Activated CD4-positive, alpha-beta T cell treated with anti-CD3 and anti-CD28 coated beads for 1 hour (primary cell): ENCODE results near the gene SLC16A1.
A peak's percentile ranks its signal among the peaks of the same experiment; 100 is the strongest.
"Not testable (repeated sequence)": the region's sequence is repeated elsewhere in the genome, so short reads cannot be mapped to it uniquely, and the experiment has no call there.

Experiments
- DNase-seq: peaks from one replicate; pipeline ENCODE4 v3.0.0-alpha.2; 2020

Gene SLC16A1

DNA sequence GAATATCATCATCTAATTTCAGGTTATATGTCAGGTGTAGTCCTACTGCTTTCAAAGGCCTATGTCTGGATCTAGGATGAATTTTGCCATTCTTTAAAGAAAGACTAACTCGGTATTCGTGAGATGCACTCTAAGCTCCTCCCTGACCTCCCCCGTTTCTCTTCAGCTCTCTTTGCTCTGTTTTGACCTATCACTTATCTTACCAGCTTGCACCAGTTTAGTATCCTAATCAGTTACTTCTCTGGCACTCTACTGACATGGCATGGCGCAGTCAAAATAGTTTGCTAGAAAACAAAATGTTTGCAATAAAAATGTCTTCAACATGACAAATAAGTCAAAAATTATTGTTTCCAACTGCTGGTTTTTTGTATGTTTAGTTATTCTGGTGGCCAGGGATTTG, 8.4 kb upstream of the SLC16A1 start:
- no peak for DNase-seq

- DNase-seq: no peak
These were observed 5.1 kb upstream of the SLC16A1 start for GRCh38 chr1:112961072-112961471.

GRCh38 chr1:112960384-112960783, 4.4 kb upstream of the SLC16A1 start:
- no peak for DNase-seq

- not testable (repeated sequence) for DNase-seq
These were observed 2.2 kb upstream of the SLC16A1 start for GRCh38 chr1:112958236-112958635.

DNA sequence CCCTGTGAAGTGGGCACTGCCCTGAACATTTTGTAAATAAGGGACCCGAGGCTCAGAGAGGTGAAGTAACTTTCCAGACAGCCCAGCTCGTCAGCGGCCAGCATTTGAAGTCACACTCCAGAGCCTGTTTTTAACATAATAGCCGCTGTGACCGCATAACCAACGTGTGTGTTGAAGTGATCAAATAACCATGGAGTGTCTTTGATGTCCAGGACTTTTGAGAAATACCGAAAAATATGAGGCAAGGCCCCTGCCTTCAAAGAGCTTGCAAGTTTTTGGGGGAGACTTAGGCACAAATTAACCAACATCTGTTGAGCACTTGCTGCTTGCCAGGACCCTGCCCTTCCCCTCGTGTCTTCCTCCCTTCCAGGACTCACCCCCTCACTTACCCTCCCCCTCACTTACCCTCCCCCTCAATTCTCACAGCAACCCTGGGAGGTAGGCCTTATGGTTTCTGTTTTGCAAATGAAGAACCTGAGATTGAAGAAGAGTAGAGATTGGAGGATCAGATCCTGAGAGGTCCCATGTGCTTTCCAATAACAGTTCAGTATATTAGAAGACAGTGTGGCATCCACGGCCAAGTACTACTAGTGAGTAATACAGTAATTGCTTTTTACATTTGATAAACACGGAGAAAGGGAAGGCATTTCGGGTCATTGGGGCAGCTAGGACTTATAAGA, 1.3 kb upstream of the SLC16A1 start:
- no peak for DNase-seq

- DNase-seq: no peak
These were observed 642 bp upstream of the SLC16A1 start for GRCh38 chr1:112956544-112957132.

- peak; percentile 20 for DNase-seq
These were observed 837 bp downstream of the SLC16A1 start for GRCh38 chr1:112954945-112955772.

GRCh38 chr1:112954017-112954650, 1.9 kb downstream of the SLC16A1 start:
- no peak for DNase-seq

DNA sequence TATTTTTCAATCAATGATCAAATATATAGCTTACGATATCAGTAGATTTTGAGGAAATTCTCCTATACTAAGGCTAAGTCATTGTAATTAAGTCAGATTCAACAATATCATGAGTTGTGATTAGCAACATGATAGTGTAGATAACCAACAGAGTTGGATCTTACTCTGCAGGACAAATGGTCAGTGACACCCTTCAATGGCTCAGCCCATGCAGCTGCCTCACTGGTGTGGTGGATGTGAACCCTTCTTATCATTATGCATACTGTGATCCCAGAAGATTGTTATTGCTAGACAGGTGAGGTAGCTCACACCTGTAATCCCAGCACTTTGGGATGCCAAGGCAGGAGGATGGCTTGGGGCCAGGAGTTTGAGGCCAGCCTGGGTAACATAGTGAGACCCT, 5.6 kb downstream of the SLC16A1 start:
- DNase-seq: no peak

GRCh38 chr1:112946683-112947082, 9.3 kb downstream of the SLC16A1 start:
- DNase-seq: no peak

DNA sequence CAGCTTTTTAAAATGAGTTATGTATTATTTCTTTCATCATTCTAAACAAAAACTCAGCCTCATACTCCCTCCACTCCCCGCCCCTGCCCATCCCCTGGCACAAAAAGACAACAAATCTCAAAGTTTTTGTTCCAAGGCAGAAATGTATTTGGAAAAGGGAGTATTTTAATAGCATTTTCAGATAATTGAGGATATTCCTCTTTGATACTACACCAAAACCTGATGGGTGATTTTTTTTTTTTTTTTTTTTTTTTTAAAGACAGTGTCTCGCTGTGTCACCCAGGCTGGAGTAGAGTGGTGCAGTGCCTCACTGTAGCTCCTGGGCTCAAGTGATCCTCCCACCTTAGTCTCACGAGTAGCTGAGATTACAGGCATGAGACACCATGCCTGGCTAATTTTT, 16.2 kb downstream of the SLC16A1 start:
- no peak for DNase-seq

DNA sequence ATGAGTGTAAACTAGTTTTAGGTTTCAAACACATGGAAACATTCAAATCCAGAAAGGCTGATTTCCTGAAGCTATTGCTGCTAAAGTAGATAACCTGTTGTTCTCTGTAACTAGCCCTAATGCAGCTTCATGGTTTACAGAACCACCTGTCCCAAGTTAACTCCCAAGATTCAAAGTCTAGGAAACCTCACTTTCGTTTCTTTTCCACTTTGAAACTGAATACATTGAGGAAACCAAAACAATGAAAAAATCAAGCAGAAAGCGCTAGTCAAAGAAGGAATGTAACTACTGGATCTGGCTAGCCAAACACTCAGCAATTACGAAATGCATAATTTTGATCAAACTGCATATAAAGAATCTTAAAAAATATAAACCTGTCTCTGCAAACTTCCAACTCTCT, 17.8 kb downstream of the SLC16A1 start:
- no peak for DNase-seq

GRCh38 chr1:112937495-112937894, 18.5 kb downstream of the SLC16A1 start:
- no peak for DNase-seq

- DNase-seq: no peak
These were observed 18.9 kb downstream of the SLC16A1 start for GRCh38 chr1:112937070-112937469.

DNA sequence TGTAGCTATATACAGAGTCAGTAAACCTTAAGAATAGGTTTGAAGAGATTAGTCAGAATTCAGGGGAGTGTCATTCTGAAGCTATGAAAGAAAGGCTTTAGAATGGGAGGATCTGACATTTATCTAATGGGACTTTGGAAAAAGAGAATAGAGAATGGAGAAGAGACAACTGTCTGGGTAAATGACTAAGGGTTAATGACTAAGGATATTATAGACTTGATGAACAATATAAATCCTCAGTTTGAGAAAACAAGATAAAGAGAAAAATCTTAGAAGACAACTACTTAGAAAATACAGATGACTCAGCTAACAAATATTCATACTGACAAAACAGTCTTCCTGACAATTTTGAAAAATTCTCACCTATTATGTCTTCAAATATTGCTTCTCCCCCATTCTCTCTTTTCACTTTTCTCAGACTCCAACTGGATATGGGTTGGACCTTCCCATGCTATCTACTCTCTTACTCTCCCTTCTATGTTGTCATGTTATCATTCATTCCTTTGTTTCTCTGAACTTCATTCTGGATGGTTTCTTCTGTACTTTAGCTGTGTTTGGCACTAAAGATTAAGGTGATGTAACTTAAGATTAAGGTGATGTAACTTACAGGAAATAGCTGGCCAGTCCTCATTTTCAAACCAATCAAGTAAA, 20.4 kb downstream of the SLC16A1 start:
- no peak for DNase-seq

DNA sequence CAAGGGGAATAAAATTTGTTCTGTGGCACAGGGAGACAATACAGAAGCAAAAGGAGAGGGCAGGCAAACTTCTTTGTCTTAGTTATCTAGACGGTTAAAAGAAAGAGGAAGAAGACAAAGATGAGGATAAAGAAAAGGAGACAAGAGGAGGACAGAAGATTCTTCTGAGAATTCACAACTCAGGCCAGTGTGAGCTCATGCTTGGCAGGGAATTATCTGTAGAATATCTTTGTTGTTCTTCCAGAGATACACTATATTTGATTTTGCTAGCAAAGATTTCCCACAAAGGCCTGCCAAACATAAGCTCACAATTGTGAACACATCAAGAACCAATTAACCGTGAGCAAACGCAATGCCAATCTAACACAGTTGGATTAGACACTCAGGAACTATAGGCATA, 21.4 kb downstream of the SLC16A1 start:
- DNase-seq: no peak

DNA sequence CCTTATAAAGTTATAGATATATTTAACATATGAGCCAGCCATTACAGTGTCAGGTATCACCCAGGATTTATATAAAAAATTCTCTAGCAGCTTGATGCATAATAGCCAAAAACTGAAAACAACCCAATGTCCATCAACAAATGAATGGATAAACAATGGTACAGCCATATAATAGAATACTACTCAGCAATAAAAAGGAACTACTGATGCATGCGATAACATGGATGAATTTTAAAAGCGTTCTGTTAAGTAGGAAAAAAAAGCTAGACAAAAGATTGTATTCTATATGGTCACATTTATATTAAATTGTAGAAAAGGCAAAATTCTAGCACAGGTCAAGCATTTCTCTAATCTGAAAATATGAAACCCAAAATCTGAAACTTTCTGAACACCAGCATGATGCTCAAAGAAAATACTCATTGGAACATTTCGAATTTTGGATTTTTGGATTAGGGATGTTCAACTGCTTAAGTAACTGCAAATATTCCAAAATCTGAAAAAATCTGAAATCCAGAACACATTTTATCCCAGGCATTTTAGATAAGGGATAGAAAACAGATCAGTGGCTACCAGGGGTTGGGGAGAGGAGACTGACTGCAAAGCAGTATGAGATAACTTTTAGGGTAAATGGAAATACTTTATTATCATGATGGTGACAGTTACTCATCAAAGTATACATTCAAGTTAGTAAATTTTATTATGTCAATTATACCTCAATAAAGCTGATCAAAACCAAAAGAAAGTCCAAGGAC, 22.0 kb downstream of the SLC16A1 start:
- no peak for DNase-seq

GRCh38 chr1:112929979-112930378, 26.0 kb downstream of the SLC16A1 start:
- no peak for DNase-seq

DNA sequence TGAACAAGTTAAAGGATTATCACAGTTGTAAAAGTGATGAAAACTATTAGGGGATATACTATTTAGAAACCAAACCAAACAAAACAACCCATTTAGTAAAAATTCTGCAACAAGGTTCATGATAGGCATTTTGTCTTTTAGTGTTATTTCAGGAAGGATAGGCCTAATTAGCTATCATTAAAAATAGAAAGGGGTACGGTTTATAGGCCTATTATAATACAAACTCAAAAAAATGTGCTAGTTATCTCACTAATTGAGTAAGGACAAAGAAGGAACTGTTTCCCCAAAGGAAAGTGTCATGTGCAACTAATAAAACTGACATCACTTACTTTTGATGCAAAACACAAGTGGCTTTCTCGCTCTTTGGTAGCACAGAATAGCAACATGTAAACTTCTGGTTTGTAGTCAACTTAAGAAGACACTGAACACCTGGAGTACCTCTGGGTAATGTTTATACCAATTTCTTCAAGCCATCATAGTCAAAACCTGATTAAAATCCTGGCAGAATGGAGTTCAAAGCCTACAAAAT, 28.5 kb downstream of the SLC16A1 start:
- DNase-seq: no peak

DNA sequence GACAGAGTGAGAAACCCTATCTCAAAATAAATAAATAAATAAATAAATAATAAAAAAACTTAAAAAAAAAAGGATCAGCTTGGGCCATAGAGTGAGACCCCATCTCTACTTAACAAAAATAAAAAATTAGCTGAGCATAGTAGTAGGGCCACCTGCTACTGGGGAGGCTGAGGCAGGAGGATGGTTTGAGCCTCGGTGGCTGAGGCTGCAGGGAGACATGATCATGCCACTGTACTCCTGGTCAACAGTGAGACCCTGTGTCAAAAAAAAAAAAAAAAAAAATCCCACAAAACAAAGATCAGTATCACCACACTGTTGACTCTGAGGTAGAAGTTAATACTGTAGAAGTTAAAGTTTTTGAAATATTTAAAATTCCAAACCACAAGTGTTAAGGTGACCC, 29.1 kb downstream of the SLC16A1 start:
- no peak for DNase-seq

GRCh38 chr1:112925015-112925414, 31.0 kb downstream of the SLC16A1 start:
- DNase-seq: no peak

DNA sequence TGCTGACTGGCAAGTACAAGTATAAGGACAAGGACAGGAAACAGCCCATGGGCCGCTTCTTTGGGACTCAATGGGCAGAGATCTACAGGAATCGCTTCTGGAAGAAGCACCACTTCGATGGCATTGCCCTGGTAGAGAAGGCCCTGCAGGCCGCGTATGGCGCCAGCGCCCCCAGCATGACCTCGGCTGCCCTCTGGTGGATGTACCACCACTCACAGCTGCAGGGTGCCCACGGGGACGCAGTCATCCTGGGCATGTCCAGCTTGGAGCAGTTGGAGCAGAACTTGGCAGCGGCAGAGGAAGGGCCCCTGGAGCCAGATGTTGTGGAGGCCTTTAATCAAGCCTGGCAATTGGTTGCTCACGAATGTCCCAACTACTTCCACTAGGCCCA, 32.0 kb downstream of the SLC16A1 start:
- no peak for DNase-seq
